Ovary (tissue), 9 donors: ENCODE data around the gene TNFAIP8L3. TPM values are rescaled to one million over a fixed set of nuclear protein-coding genes. Genes with fewer than 3 reads are reported as not detected.

Source experiments
- DNase-seq, 5 donors: peaks; one replicate each; pipeline ENCODE4 v3.0.0-alpha.2; 2019 to 2020
- H3K27ac ChIP-seq, 2 donors: fragments of 200-600 bp; one replicate each; pipeline versions ENCODE4 v1.5.1 to v1.8.0; 2019 to 2022
- H3K27me3 ChIP-seq: fragments of 200-600 bp; one replicate; pipeline ENCODE4 v1.8.0; 2022
- H3K36me3 ChIP-seq: fragments of 200-600 bp; sonication (generic); one replicate; pipeline ENCODE4 v1.5.1; 2019
- H3K4me1 ChIP-seq: one replicate; pipeline ENCODE4 v1.8.1; 2013; ENCODE audit warnings: mild to moderate bottlenecking, moderate library complexity; ENCODE audit not compliant: insufficient read depth
- H3K4me3 ChIP-seq: fragments of 200-600 bp; sonication (generic); one replicate; pipeline ENCODE4 v1.5.1; 2017
- H3K9me3 ChIP-seq, 2 donors: fragments of 200-600 bp in 1 of 2; sonication (generic) in 1 of 2; one replicate each; pipeline versions ENCODE4 v1.5.1 to v1.8.1; 2013 to 2019; ENCODE audit warnings: mild to moderate bottlenecking in 1 of 2, moderate library complexity in 1 of 2
- EP300 ChIP-seq: sonication (generic); formaldehyde crosslinking; IDR thresholded peaks from one replicate; pipeline ENCODE4 v1.6.1; 2017; ENCODE audit warnings: antibody characterized with exemption
- POLR2A ChIP-seq: fragments of 450-650 bp; IDR thresholded peaks from one replicate; pipeline ENCODE4 v1.6.1; 2017; ENCODE audit warnings: antibody characterized with exemption, mild to moderate bottlenecking, moderate library complexity
- WGBS, 3 donors: extraction: QIAGEN DNeasy Blood & Tissue Kit in 1 of 3; methylation state at CpG; one replicate each; pipeline versions ENCODE4 v1.1.5 to v1.1.7; 2013 to 2017; 5-methylcytosine and 5-hydroxymethylcytosine counted together
- intact Hi-C, 4 donors: fragments of 100-400 bp; cut with DNase I; formaldehyde crosslinking; loops; one replicate each; pipeline versions ENCODE4 v1.11.0 to v1.15.1; 2022 to 2023
- polyA plus RNA-seq, 2 donors: library from polyadenylated mRNA; stranded (reverse); fragments of 200-250 nt in 1 of 2; fragments of 350-450 nt in 1 of 2; fragmentation: Illumina TruSeq in 1 of 2; extraction: RNeasy Lipid Tissue Mini Kit (QIAGEN cat#74804) in 1 of 2; gene quantifications; one replicate each; pipeline ENCODE4 v1.2.3, GENCODE V29; 2013 to 2014
- total RNA-seq, 7 donors: library from RNA; depleted of rRNA in 2 of 7; stranded (reverse); fragments of >200 nt in 2 of 7; fragmentation: NEBNext Ultra II Directional in 3 of 7; extraction: Animal tissue kit (Norgen Biotek cat#: 25700) in 3 of 7; gene quantifications; one replicate each; pipeline versions ENCODE4 v1.1.0 to v1.2.4, GENCODE V29; 2016 to 2023
- TF ChIP-seq, protein P1 (sequence below), 3 donors: fragments of 450-650 bp in 2 of 3; fragments of 200-600 bp in 1 of 3; IDR thresholded peaks; one replicate each; pipeline versions ENCODE4 v1.5.1 to v1.8.0; 2016 to 2022; ENCODE audit warnings: antibody characterized with exemption in 3 of 3, mild to moderate bottlenecking in 1 of 3
- donor health status: DM: no; HTN: no; CAD: no; lungs with moderate emphysema.
- donor health status: DM: no; HTN: no; CAD: no.
- donor health status: Bipolar disorder and iron deficiency.
- donor health status: DM: yes; HTN: yes; CAD: no.
- donor health status: DM: no; HTN: no; CAD: no.
- donor health status: DM: yes; HTN: yes; CAD: no.

TNFAIP8L3 gene
- total and polyA plus RNA-seq, 9 donors, result 10.2 to 76.5 (median 24.1) TPM

DNA sequence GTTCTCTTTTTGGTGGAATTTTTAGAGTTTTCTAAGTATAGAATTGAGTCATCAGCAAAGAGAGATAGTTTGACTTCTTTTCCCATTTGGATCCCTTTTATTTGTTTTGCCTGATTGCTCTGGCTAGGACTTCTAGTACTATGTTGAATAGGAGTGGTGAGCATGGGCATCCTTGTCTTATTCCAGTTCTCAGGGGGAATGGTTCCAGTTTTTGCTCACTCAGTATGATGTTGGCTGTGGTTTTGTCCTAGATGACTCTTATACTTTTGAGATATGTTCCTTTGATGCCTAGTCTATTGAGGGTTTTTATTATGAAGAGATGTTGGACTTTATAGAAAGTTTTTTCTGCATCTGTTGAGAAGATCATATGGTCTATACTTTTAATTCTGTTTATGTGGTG is 72.5 kb downstream of the TNFAIP8L3 start:
- DNase-seq, result no peak
- H3K9me3 ChIP-seq, result no peaks in the 10 kb centered on the region
- no peak overlapping the region for H3K4me3 ChIP-seq
- H3K36me3 ChIP-seq, result no peaks in the 10 kb centered on the region
- no peaks in the 10 kb centered on the region for H3K27me3 ChIP-seq
- no peak overlapping the region for H3K27ac ChIP-seq
- H3K4me1 ChIP-seq, result no peaks in the 10 kb centered on the region
- intact Hi-C loops, result no loop called here
- TF ChIP-seq POLR2A, result no peak
- TF ChIP-seq, protein P1, sequence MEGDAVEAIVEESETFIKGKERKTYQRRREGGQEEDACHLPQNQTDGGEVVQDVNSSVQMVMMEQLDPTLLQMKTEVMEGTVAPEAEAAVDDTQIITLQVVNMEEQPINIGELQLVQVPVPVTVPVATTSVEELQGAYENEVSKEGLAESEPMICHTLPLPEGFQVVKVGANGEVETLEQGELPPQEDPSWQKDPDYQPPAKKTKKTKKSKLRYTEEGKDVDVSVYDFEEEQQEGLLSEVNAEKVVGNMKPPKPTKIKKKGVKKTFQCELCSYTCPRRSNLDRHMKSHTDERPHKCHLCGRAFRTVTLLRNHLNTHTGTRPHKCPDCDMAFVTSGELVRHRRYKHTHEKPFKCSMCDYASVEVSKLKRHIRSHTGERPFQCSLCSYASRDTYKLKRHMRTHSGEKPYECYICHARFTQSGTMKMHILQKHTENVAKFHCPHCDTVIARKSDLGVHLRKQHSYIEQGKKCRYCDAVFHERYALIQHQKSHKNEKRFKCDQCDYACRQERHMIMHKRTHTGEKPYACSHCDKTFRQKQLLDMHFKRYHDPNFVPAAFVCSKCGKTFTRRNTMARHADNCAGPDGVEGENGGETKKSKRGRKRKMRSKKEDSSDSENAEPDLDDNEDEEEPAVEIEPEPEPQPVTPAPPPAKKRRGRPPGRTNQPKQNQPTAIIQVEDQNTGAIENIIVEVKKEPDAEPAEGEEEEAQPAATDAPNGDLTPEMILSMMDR (IDR thresholded peaks at IDR 0.05), result no peak
- TF ChIP-seq EP300, result no peak

GRCh38 chr15:51016615-51017014 is 78.1 kb downstream of the TNFAIP8L3 start:
- intact Hi-C loops, result no loop called here
- no peaks in the 10 kb centered on the region for H3K9me3 ChIP-seq
- H3K4me3 ChIP-seq, result no peak overlapping the region
- no peak for DNase-seq
- H3K27ac ChIP-seq, result no peak overlapping the region
- 10 to 17% (median 14%) methylated on average over 1 of the region's 1 CpG for WGBS, 3 donors
- no peaks in the 10 kb centered on the region for H3K36me3 ChIP-seq
- TF ChIP-seq, protein P1 (IDR thresholded peaks at IDR 0.05), result no peak
- no peak for TF ChIP-seq EP300
- no peak for TF ChIP-seq POLR2A
- no peaks in the 10 kb centered on the region for H3K4me1 ChIP-seq
- H3K27me3 ChIP-seq, result no peaks in the 10 kb centered on the region

GRCh38 chr15:51011212-51011611 is 83.5 kb downstream of the TNFAIP8L3 start:
- Histone ChIP-seq H3K36me3 (no peaks in the 10 kb centered on the region), H3K27ac (no peak overlapping the region), H3K4me3 (no peak overlapping the region), H3K9me3 (no peaks in the 10 kb centered on the region), H3K4me1 (no peaks in the 10 kb centered on the region), H3K27me3 (no peaks in the 10 kb centered on the region)
- intact Hi-C loops, result no loop called here
- TF ChIP-seq, protein P1 (IDR thresholded peaks at IDR 0.05), result no peak
- TF ChIP-seq EP300 (no peak), POLR2A (no peak)
- WGBS, 3 donors, result 20 to 31% (median 26%) methylated on average over 1 of the region's 1 CpG
- no peak for DNase-seq

DNA sequence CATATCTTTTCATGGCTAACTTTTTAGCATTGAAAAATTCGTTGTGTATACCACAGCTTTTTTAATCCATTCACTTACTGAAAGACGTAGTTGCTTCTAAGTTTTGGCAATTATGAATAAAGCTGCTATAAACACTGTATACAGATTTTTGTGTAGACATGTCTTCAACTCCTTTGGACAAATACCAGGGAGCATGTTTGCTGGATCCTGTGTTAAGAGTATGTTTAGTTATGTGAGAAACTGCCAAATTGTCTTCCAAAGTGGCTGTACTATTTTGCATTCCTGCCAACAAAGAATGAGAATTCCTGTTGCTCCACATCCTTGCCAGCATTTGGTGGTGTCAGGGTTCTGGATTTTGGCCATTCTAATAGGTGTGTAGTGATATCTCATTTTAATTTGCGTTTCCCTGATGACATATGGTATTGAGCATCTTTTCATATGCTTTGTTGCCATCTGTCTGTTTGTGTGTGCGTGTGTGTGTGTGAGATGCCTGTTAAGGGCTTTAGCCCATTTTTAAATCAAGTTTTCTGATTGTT is 87.5 kb downstream of the TNFAIP8L3 start:
- Histone ChIP-seq H3K9me3 (no peaks in the 10 kb centered on the region), H3K4me1 (no peaks in the 10 kb centered on the region), H3K36me3 (no peaks in the 10 kb centered on the region), H3K27me3 (no peaks in the 10 kb centered on the region), H3K27ac (no peak overlapping the region), H3K4me3 (no peak overlapping the region)
- 83 to 93% (median 90%) methylated on average over 4 of the region's 4 CpGs for WGBS, 3 donors
- DNase-seq, result no peak
- TF ChIP-seq EP300, result no peak
- TF ChIP-seq POLR2A, result no peak
- TF ChIP-seq, protein P1 (IDR thresholded peaks at IDR 0.05), result no peak
- intact Hi-C loops, result no loop called here

Other genes with a start within 250 kb of the TNFAIP8L3 start
- 10 to 100 TPM in 3 of 7 donors, 1 to 10 TPM in 4; 3.7 to 12.7 (median 8.6) TPM for gene AP4E1, start 186.2 kb downstream of the TNFAIP8L3 start, total RNA-seq
- gene AP4E1, start 186.2 kb downstream of the TNFAIP8L3 start, polyA plus RNA-seq, result 1 to 10 TPM; 3.1 to 4.7 TPM
- 100 to 1,000 TPM in 1 of 7 donors, 10 to 100 TPM in 1, 1 to 10 TPM in 3, under 1 TPM in 2; 0.81 to 126 (median 1.3) TPM for gene CYP19A1, start 243.7 kb upstream of the TNFAIP8L3 start, total RNA-seq
- 1,000 to 10,000 TPM in 1 of 2 donors, 1 to 10 TPM in 1; 1.4 to 1,570 TPM for gene CYP19A1, start 243.7 kb upstream of the TNFAIP8L3 start, polyA plus RNA-seq
- 1 to 10 TPM in 4 of 7 donors, under 1 TPM in 2, not detected in 1; 0.36 to 2.5 (median 2.3) TPM for gene GLDN, start 246.7 kb upstream of the TNFAIP8L3 start, total RNA-seq
- 10 to 100 TPM in 1 of 2 donors, under 1 TPM in 1; 0.33 to 10.3 TPM for gene GLDN, start 246.7 kb upstream of the TNFAIP8L3 start, polyA plus RNA-seq